ENCODE results near the gene AEBP1. TPM values are rescaled to one million over a fixed set of nuclear protein-coding genes. Genes with fewer than 3 reads are reported as not detected.
A peak's percentile ranks its signal among the peaks of the same experiment; 100 is the strongest.

Gene AEBP1
- total RNA-seq, 8 experiments from 2014 or later, result 3.2 to 60.3 (median 16.5) TPM

- Histone ChIP-seq H3K4me3 (no peak within 1 kb of the TSS), H3K27ac (no peak within 1 kb of the TSS), H3K4me1 (replicated peaks in 1 of 2) (peaks cover 8 to 12% of the 10 kb centered on the region in 2 donors)
- in situ Hi-C loops (cut with MboI; ENCODE audit: low pct_unique_long_range_greater_than_20kb in 2 of 9, low sequenced_read_pairs in 9 of 9, unreplicated experiment in 9 of 9), result no loop called here
- 40 to 80% (median 60%) methylated on average over 1 to 4 of the region's 6 CpGs; no CpG with 5 or more reads in 5 of the 10 experiments for WGBS, 10 experiments
- no peak for ATAC-seq (replicated peaks in 6 of 8)
These were observed 37.2 kb downstream of the AEBP1 start, which contains the start of gene MYL7 for GRCh38 chr7:44141221-44141850. Gene MYL7 (minus strand): TSS chr7:44141332. CDS start chr7:44141305, 27 bp downstream.

- in situ Hi-C loops (cut with MboI; ENCODE audit: low pct_unique_long_range_greater_than_20kb in 2 of 9, low sequenced_read_pairs in 9 of 9, unreplicated experiment in 9 of 9), result no loop called here
- 60 to 90% (median 85%) methylated on average over 1 to 4 of the region's 4 CpGs; no CpG with 5 or more reads in 7 of the 10 experiments for WGBS, 10 experiments
These were observed 37.9 kb downstream of the AEBP1 start for GRCh38 chr7:44142028-44142427.

GRCh38 chr7:44143646-44144250 lies 39.6 kb downstream of the AEBP1 start:
- Histone ChIP-seq H3K4me1 (replicated peaks in 1 of 2) (peaks cover 26 to 27% of the 10 kb centered on the region in 2 donors), H3K4me3 (no peak overlapping the region), H3K27ac (no peak overlapping the region)
- WGBS, 10 experiments, result 0 to 100% (median 69%) methylated on average over 1 to 4 of the region's 6 CpGs; no CpG with 5 or more reads in 4 of the 10 experiments
- in situ Hi-C loops (cut with MboI; ENCODE audit: low pct_unique_long_range_greater_than_20kb in 2 of 9, low sequenced_read_pairs in 9 of 9, unreplicated experiment in 9 of 9), result no loop called here
- no peak for ATAC-seq (replicated peaks in 6 of 8)

More at GRCh38 chr7:44142028-44142427, 37.9 kb downstream of the AEBP1 start:
- Histone ChIP-seq H3K4me3 (no peak overlapping the region), H3K27ac (no peak overlapping the region), H3K4me1 (replicated peaks in 1 of 2) (peaks cover 15 to 19% of the 10 kb centered on the region in 2 donors)
- ATAC-seq (replicated peaks in 6 of 8), result no peak

- H3K27ac ChIP-seq, result no peak overlapping the region
- no peak for ATAC-seq (replicated peaks in 6 of 8)
- in situ Hi-C loops (cut with MboI; ENCODE audit: low pct_unique_long_range_greater_than_20kb in 2 of 9, low sequenced_read_pairs in 9 of 9, unreplicated experiment in 9 of 9), result no loop called here
- WGBS, 10 experiments, result 60 to 100% (median 72%) methylated on average over 1 to 2 of the region's 6 CpGs; no CpG with 5 or more reads in 7 of the 10 experiments
- H3K4me1 ChIP-seq (replicated peaks in 1 of 2), result peaks cover 26 to 27% of the 10 kb centered on the region in 2 donors
- no peak overlapping the region for H3K4me3 ChIP-seq
These were observed 40.4 kb downstream of the AEBP1 start for GRCh38 chr7:44144426-44144967.

GRCh38 chr7:44144968-44145478 lies 40.9 kb downstream of the AEBP1 start:
- Histone ChIP-seq H3K4me3 (peak overlapping the region in 3 of 5 donors; percentile 16 to 27 (median 19)), H3K4me1 (replicated peaks in 1 of 2) (peaks cover 26 to 27% of the 10 kb centered on the region in 2 donors), H3K27ac (no peak overlapping the region)
- ATAC-seq (replicated peaks in 6 of 8), result no peak
- in situ Hi-C loops (cut with MboI; ENCODE audit: low pct_unique_long_range_greater_than_20kb in 2 of 9, low sequenced_read_pairs in 9 of 9, unreplicated experiment in 9 of 9), result no loop called here
- WGBS, 10 experiments, result 39 to 96% (median 85%) methylated on average over 4 to 10 of the region's 31 CpGs; no CpG with 5 or more reads in 7 of the 10 experiments

GRCh38 chr7:44145479-44145968 lies 41.4 kb downstream of the AEBP1 start:
- peak in 6 of 8 experiments; percentile 7 to 64 (median 58) for ATAC-seq (replicated peaks in 6 of 8)
- peak overlapping the region in 4 of 5 donors; percentile 16 to 27 (median 18) for H3K4me3 ChIP-seq
- in situ Hi-C loops (cut with MboI; ENCODE audit: low pct_unique_long_range_greater_than_20kb in 2 of 9, low sequenced_read_pairs in 9 of 9, unreplicated experiment in 9 of 9), result no loop called here
- peaks cover 26 to 27% of the 10 kb centered on the region in 2 donors for H3K4me1 ChIP-seq (replicated peaks in 1 of 2)
- H3K27ac ChIP-seq, result peak overlapping the region in 1 of 2 donors; percentile 9
- 0 to 10% methylated on average over 5 to 25 of the region's 53 CpGs; no CpG with 5 or more reads in 8 of the 10 experiments for WGBS, 10 experiments

- in situ Hi-C loops (cut with MboI; ENCODE audit: low pct_unique_long_range_greater_than_20kb in 2 of 9, low sequenced_read_pairs in 9 of 9, unreplicated experiment in 9 of 9), result no loop called here
- Histone ChIP-seq H3K4me1 (replicated peaks in 1 of 2) (peaks cover 26 to 27% of the 10 kb centered on the region in 2 donors), H3K27ac (peak overlapping the region in 1 of 2 donors; percentile 50), H3K4me3 (peak overlapping the region in 4 of 5 donors; percentile 16 to 27 (median 18))
- peak; percentile 45 to 85 (median 82) for ATAC-seq (replicated peaks in 6 of 8)
- 0 to 70% (median 30%) methylated on average over 1 to 4 of the region's 65 CpGs; no CpG with 5 or more reads in 6 of the 10 experiments for WGBS, 10 experiments
These were observed 42.1 kb downstream of the AEBP1 start for GRCh38 chr7:44145969-44146911.

GRCh38 chr7:44147026-44147991 lies 43.2 kb downstream of the AEBP1 start:
- peak in 5 of 8 experiments; percentile 30 to 55 (median 47) for ATAC-seq (replicated peaks in 6 of 8)
- Histone ChIP-seq H3K4me3 (no peak overlapping the region), H3K4me1 (replicated peaks in 1 of 2) (peaks cover 26 to 27% of the 10 kb centered on the region in 2 donors), H3K27ac (peak overlapping the region; percentile 11 to 73)
- WGBS, 10 experiments, result 27 to 95% (median 66%) methylated on average over 2 to 17 of the region's 33 CpGs; no CpG with 5 or more reads in 2 of the 10 experiments
- in situ Hi-C loops (cut with MboI; ENCODE audit: low pct_unique_long_range_greater_than_20kb in 2 of 9, low sequenced_read_pairs in 9 of 9, unreplicated experiment in 9 of 9), result no loop called here

GRCh38 chr7:44148166-44148565 lies 44.0 kb downstream of the AEBP1 start:
- peaks cover 26 to 27% of the 10 kb centered on the region in 2 donors for H3K4me1 ChIP-seq (replicated peaks in 1 of 2)
- 20 to 100% (median 72%) methylated on average over 1 to 2 of the region's 2 CpGs; no CpG with 5 or more reads in 4 of the 10 experiments for WGBS, 10 experiments
- H3K4me3 ChIP-seq, result no peak overlapping the region
- in situ Hi-C loops (cut with MboI; ENCODE audit: low pct_unique_long_range_greater_than_20kb in 2 of 9, low sequenced_read_pairs in 9 of 9, unreplicated experiment in 9 of 9), result no loop called here
- H3K27ac ChIP-seq, result peak overlapping the region in 1 of 2 donors; percentile 73
- no peak for ATAC-seq (replicated peaks in 6 of 8)

- H3K4me3 ChIP-seq, result no peak overlapping the region
- no peak overlapping the region for H3K27ac ChIP-seq
- in situ Hi-C loops (cut with MboI; ENCODE audit: low pct_unique_long_range_greater_than_20kb in 2 of 9, low sequenced_read_pairs in 9 of 9, unreplicated experiment in 9 of 9), result no loop called here
- H3K4me1 ChIP-seq (replicated peaks in 1 of 2), result peaks cover 26 to 27% of the 10 kb centered on the region in 2 donors
- ATAC-seq (replicated peaks in 6 of 8), result no peak
- 75 to 81% methylated on average over 2 to 6 of the region's 9 CpGs; no CpG with 5 or more reads in 8 of the 10 experiments for WGBS, 10 experiments
These were observed 44.9 kb downstream of the AEBP1 start for GRCh38 chr7:44148961-44149536.
